Tibial artery (tissue), 4 donors: ENCODE data around the gene CCNB2.

Source experiments
- DNase-seq, 2 donors: peaks; one replicate each; pipeline ENCODE4 v3.0.0-alpha.2; 2019
- H3K27ac ChIP-seq, 2 donors: fragments of 200-600 bp; sonication (generic) in 1 of 2; 1 replicate in 1 of 2; 2 replicates in 1 of 2; pipeline ENCODE4 v1.5.1; 2018 to 2019; ENCODE audit warnings: mild to moderate bottlenecking in 1 of 2
- H3K27me3 ChIP-seq, 2 donors: fragments of 200-600 bp; sonication (generic) in 1 of 2; one replicate each; pipeline versions ENCODE4 v1.5.1 to v1.6.0; 2016 to 2019
- H3K36me3 ChIP-seq, 3 donors: fragments of 200-600 bp; sonication (generic) in 2 of 3; one replicate each; pipeline ENCODE4 v1.5.1; 2016 to 2019; ENCODE audit warnings: mild to moderate bottlenecking in 2 of 3
- H3K4me1 ChIP-seq, 4 donors: fragments of 200-600 bp; sonication (generic) in 2 of 4; 1 replicate in 3 of 4; 2 replicates in 1 of 4; pipeline ENCODE4 v1.5.1; 2016 to 2019
- H3K4me3 ChIP-seq, 2 donors: fragments of 200-600 bp; sonication (generic) in 1 of 2; 1 replicate in 1 of 2; 2 replicates in 1 of 2; pipeline ENCODE4 v1.5.1; 2018 to 2019; ENCODE audit warnings: mild to moderate bottlenecking in 2 of 2
- H3K9me3 ChIP-seq, 3 donors: fragments of 200-600 bp; sonication (generic) in 1 of 3; one replicate each; pipeline ENCODE4 v1.5.1; 2016 to 2019
- CTCF ChIP-seq, 2 experiments: fragments of 200-600 bp in 1 of 2; fragments of 450-650 bp in 1 of 2; IDR thresholded peaks; one replicate each; pipeline ENCODE4 v1.5.1; 2017 to 2019; ENCODE audit warnings: antibody characterized with exemption in 2 of 2, mild to moderate bottlenecking in 1 of 2, moderate library complexity in 1 of 2
- intact Hi-C: fragments of 100-400 bp; cut with DNase I; formaldehyde crosslinking; loops from one replicate; pipeline ENCODE4 v1.15.0; 2023; ENCODE audit warnings: low total_unique reads

CCNB2 gene

GRCh38 chr15:59104602-59104911 is 389 bp upstream of the CCNB2 start:
- no peak for TF ChIP-seq CTCF (IDR thresholded peaks at IDR 0.05)
- H3K27ac ChIP-seq, result peak overlapping the region in 1 of 2 donors; percentile 28
- intact Hi-C loops, result no loop called here

GRCh38 chr15:59105854-59106253 is 908 bp downstream of the CCNB2 start:
- no peak for DNase-seq
- peak overlapping the region in 1 of 2 donors; percentile 65 for H3K4me3 ChIP-seq

More at GRCh38 chr15:59104602-59104911, 389 bp upstream of the CCNB2 start:
- DNase-seq, result no peak
- Histone ChIP-seq H3K27me3 (no peaks in the 10 kb centered on the region), H3K4me3 (peak overlapping the region; percentile 51 to 65), H3K9me3 (no peaks in the 10 kb centered on the region), H3K4me1 (peaks cover 0 to 13% (median 9%) of the 10 kb centered on the region in 4 donors), H3K36me3 (peaks cover 0 to 7% (median 6%) of the 10 kb centered on the region in 3 donors)

GRCh38 chr15:59111251-59111650 is 6.3 kb downstream of the CCNB2 start:
- H3K36me3 ChIP-seq, result no peaks in the 10 kb centered on the region
- intact Hi-C loops, result no loop called here
- TF ChIP-seq CTCF (IDR thresholded peaks at IDR 0.05), result no peak

More at GRCh38 chr15:59105854-59106253, 908 bp downstream of the CCNB2 start:
- no peak for TF ChIP-seq CTCF (IDR thresholded peaks at IDR 0.05)
- Histone ChIP-seq H3K27me3 (no peaks in the 10 kb centered on the region), H3K27ac (no peak overlapping the region), H3K9me3 (no peaks in the 10 kb centered on the region), H3K36me3 (no peaks in the 10 kb centered on the region), H3K4me1 (peaks cover 0 to 13% (median 9%) of the 10 kb centered on the region in 4 donors)
- intact Hi-C loops, result no loop called here

GRCh38 chr15:59115047-59115446 is 10.1 kb downstream of the CCNB2 start:
- intact Hi-C loops, result no loop called here
- no peak for TF ChIP-seq CTCF (IDR thresholded peaks at IDR 0.05)
- no peak for DNase-seq
- Histone ChIP-seq H3K9me3 (no peaks in the 10 kb centered on the region), H3K4me1 (no peaks in the 10 kb centered on the region), H3K4me3 (no peak overlapping the region), H3K27me3 (no peaks in the 10 kb centered on the region), H3K36me3 (no peaks in the 10 kb centered on the region), H3K27ac (no peak overlapping the region)

More at GRCh38 chr15:59111251-59111650, 6.3 kb downstream of the CCNB2 start:
- H3K9me3 ChIP-seq, result no peaks in the 10 kb centered on the region
- no peaks in the 10 kb centered on the region for H3K27me3 ChIP-seq
- H3K4me1 ChIP-seq, result no peaks in the 10 kb centered on the region
- H3K4me3 ChIP-seq, result no peak overlapping the region
- H3K27ac ChIP-seq, result no peak overlapping the region
- DNase-seq, result no peak

GRCh38 chr15:59116141-59116540 is 11.2 kb downstream of the CCNB2 start:
- Histone ChIP-seq H3K4me1 (no peaks in the 10 kb centered on the region), H3K9me3 (no peaks in the 10 kb centered on the region), H3K4me3 (no peak overlapping the region), H3K27me3 (no peaks in the 10 kb centered on the region), H3K27ac (no peak overlapping the region), H3K36me3 (no peaks in the 10 kb centered on the region)
- TF ChIP-seq CTCF (IDR thresholded peaks at IDR 0.05), result no peak
- intact Hi-C loops, result no loop called here
- no peak for DNase-seq

- no peak for TF ChIP-seq CTCF (IDR thresholded peaks at IDR 0.05)
- H3K9me3 ChIP-seq, result no peaks in the 10 kb centered on the region
- no peak overlapping the region for H3K27ac ChIP-seq
- no peak for DNase-seq
- H3K4me3 ChIP-seq, result no peak overlapping the region
- no peaks in the 10 kb centered on the region for H3K36me3 ChIP-seq
- intact Hi-C loops, result no loop called here
- H3K4me1 ChIP-seq, result no peaks in the 10 kb centered on the region
- no peaks in the 10 kb centered on the region for H3K27me3 ChIP-seq
Measured at GRCh38 chr15:59116771-59117170, 11.8 kb downstream of the CCNB2 start.
